A673 (cell line): ENCODE data around the gene TCERG1L.

Source experiments
- EZH2 ChIP-seq: fragments of 200-600 bp; sonication (generic); IDR thresholded peaks from 2 replicates; pipeline ENCODE4 v1.6.1; 2017; ENCODE audit warnings: borderline replicate concordance, low read depth, mild to moderate bottlenecking, mixed read lengths, antibody characterized with exemption, low read length; ENCODE audit not compliant: poor library complexity, severe bottlenecking
- TF ChIP-seq, protein P1 (sequence below): fragments of 300-800, 200-600 bp; sonication (generic); conservative IDR thresholded peaks from 2 replicates; pipeline ENCODE4 v1.5.1; 2017; ENCODE audit warnings: low read depth, mild to moderate bottlenecking, antibody characterized with exemption, low read length, moderate library complexity, mixed read lengths

DNA sequence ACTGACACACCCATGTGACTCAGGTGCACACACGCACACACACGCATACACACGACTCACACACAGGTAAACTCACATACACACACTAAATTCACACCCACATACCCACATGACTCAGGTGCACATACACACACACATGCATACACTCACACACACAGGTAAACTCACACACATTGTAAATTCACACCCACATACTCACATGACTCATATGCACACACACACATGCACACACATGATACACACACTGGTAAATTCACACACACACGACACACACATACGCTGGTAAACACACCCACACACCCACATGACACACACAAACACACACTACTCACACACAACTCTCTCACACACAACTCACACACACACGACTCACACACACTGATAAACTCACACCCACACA lies 63.6 kb downstream of the TCERG1L start:
- TF ChIP-seq EZH2, result no peak
- TF ChIP-seq, protein P1, sequence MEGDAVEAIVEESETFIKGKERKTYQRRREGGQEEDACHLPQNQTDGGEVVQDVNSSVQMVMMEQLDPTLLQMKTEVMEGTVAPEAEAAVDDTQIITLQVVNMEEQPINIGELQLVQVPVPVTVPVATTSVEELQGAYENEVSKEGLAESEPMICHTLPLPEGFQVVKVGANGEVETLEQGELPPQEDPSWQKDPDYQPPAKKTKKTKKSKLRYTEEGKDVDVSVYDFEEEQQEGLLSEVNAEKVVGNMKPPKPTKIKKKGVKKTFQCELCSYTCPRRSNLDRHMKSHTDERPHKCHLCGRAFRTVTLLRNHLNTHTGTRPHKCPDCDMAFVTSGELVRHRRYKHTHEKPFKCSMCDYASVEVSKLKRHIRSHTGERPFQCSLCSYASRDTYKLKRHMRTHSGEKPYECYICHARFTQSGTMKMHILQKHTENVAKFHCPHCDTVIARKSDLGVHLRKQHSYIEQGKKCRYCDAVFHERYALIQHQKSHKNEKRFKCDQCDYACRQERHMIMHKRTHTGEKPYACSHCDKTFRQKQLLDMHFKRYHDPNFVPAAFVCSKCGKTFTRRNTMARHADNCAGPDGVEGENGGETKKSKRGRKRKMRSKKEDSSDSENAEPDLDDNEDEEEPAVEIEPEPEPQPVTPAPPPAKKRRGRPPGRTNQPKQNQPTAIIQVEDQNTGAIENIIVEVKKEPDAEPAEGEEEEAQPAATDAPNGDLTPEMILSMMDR, result no peak
